RPMI8226 (cell line): ENCODE measurements around the gene ASIC1.
A peak's percentile ranks its signal among the peaks of the same experiment; 100 is the strongest.
"Not testable (repeated sequence)": the region's sequence is repeated elsewhere in the genome, so short reads cannot be mapped to it uniquely, and the experiment has no call there.

Experiments used
- DNase-seq: peaks from one replicate; pipeline ENCODE4 v3.0.0-alpha.2; 2015

Gene ASIC1

DNA sequence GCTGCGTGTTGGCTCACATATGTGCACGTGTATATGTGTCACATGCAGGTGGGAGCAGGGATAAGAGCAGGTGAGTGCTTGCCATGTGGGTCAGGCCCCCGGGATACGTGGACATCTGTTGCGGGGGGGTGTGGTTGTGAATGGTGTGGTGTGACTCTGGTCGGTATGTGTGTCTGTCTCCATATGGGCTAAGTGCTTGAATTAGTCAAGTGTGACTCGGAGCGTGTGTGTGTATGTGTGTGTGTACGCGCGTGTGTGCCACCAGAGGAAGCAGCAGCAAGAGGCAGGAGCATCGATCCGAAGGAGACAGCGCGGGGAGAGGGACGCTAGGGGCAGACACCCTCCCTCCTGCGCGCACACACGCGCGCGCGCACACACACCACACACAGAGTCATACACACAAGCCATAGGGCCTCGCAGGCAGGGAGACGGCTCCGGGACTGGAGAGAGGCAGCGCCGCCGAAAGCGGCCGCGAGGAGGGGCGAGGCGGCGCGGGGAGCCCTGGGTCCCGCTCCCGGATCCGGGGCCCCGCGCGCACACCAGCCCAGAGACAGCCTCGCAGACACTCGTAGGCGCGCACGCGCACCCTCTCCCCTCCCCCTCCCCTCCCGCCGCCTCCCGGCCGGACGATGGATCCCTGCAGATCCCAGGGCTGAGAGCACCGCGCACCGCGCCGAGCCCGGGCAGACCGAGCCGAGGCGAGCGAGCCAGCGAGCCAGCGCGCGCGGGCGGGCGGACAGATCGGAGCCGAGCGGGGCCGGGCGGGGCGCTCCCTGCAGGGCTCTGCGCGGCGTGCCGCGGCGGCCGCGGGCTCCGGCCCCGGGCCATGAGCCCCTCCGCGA is at the start of gene ASIC1:
Gene ASIC1 (plus strand): TSS at position 597 of the 842 bp plus-strand sequence. CDS start 1,171 bp downstream, outside the sequence.
- peak; percentile 49 for DNase-seq

DNA sequence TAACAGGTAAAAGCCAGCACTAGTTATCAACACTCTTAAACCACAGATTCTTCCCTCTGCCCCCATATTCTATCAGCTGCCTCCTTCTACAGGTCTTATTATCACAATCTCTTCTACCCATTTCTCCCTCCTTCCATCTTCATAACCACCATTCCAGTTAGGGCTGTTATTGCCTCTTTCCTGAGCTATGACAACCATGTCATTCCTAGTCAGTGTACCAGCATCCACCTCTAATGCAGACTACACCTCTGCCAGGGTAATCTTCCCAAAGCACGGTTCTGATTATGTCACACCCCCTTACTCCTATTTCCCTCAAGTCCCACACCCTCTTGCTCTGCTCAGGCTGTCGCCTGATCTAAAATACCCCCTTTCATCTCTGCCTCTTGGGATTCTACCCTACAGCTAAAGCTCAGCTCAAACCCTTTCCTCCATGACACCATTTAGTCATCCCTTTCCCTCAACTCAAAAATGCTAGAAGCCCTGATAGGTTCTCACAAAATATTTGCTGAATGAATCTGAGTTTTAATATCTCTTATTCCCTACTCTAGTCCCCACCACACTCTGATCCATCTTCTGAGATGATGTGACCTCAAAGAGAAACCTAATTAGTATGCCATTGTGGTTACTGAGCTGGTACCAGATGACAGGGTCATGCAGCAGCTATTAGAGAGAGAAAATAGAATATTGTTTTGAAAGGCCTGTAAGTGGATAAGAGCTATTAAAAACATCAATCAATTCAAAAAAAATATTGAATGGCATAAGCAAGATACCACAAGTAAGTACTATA is 43.8 kb upstream of the ASIC1 start:
- no peak for DNase-seq

DNA sequence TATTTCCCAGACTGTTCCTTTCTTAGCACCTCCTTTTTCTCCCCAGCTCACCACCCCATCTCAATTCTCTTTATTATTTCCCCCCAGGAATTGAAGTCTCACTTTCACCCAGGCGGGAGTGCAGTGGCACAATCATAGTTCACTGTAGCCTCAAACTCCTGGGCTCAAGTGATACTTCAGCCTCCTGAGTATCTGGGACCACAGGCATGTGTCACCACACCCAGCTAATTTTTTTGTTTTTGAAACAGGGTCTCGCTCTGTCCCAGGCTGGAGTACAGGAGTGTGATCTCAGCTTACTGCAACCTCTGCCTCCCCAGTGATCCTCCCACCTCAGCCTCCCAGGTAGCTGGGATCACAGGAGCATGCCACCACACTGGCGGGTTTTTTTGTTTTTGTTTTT is 43.1 kb upstream of the ASIC1 start:
- no peak for DNase-seq

DNA sequence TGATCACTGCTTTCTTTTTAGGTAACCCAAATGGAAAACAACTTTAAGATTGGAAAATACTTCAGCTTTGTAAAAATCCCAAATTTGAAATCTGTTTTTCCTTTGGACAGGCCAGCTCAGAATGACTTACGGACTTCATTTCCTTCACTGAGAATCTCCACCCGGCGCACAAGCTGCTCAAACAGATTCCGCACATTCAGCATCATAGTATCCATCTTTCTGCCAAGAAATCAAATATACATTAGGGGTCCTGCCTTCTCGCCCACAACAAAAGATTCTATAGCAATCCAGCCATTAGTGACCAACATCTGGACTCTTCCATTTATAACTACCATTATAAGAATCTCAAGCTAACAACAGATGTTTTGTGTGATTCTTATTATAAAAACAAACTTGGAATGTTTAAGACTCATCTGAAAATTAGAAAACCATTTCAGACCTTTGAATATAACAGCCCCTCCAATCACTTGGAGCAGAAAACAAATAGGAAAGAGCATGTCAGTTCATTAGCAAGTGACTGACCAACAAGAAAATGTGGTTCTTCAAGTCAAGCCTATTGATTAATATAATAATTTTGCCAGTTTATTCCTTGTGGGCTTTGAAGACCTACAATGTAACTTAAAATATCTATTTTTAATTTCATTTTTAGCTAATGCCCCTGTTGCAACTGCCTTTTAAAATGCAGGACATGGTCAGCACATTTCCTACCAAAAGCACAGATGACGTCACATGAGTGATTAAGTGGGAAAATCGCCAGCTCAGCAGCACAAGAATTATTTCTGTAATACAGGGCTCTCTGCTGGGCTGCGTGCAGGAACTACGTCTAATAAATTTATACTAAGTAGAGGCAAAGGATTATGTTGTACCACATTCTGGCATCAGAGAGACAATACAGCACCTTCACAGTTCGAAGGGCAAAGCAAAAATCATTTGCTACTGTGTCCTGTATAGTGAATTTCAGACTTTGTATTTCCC is 40.6 kb upstream of the ASIC1 start:
- DNase-seq = no peak

DNA sequence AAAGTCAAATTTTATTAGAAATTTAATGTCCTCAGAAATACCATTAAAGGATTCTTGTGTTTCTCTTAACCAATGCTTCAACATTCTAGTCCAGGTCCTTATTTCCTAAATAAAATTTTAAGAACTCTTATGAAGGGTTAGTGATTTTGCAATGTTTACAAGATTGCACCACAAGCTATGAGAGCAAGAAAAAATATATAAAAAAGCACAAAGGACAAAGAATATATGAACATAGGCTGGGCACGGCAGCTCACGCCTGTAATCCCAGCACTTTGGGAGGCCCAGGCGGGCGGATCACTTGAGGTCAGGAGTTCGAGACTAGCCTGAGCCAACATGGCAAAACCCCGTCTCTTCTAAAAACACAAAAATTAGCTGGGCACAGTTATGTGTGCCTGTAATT is 39.8 kb upstream of the ASIC1 start:
- no peak for DNase-seq

DNA sequence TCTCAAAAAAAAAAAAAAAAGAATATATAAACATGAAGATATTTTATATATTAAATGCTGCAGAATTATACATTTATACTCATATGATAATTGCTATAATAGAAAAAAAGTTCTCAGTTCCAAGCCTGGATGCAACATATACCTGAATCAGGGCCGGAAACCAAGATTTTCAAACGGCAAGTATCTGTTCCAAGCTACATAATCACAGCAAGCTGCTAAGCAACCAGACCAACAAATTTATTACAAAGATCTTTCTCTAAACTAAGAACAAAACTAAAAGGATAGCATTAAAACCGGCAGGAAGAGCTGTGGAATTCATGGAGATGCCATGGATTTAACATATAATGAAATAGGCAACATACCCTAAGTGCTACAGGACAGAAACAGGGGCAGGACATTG is 39.2 kb upstream of the ASIC1 start:
- DNase-seq = no peak

DNA sequence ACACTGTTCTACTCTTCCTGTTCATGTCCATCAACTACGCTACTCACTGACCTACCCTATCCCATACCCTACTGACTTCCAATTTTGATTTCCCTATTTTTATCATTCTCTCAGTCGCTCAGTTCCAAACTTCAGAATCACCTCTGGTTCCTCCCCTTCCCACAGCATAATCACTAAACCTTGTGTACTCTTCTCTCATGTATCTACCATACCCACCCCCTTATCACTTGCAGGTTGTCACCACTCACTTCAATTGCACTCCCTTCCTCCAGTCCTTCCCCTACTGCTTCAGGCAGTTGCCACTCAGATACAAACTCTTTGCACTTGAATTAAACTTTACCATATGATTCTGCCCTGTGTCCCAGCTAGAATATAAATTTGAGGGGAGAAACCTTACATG is 38.4 kb upstream of the ASIC1 start:
- no peak for DNase-seq

DNA sequence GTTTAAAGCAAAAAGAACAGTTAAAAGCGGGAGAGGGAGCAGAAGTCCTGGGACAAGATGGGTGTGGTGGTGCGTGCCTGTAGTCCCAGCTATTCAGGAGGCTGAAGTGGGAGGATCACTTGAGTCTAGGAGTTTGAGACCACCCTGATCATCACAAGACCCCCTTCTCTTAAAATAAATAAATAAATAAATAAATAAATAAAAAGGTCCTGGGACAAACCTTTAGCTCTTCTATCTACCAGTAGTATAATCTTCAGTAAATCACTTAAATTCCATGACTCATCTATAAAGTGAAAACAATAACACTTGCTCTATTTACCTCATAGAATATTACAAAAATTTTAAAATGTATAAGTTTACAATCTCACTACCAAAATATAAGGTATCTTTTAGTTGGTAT is 37.9 kb upstream of the ASIC1 start:
- no peak for DNase-seq

DNA sequence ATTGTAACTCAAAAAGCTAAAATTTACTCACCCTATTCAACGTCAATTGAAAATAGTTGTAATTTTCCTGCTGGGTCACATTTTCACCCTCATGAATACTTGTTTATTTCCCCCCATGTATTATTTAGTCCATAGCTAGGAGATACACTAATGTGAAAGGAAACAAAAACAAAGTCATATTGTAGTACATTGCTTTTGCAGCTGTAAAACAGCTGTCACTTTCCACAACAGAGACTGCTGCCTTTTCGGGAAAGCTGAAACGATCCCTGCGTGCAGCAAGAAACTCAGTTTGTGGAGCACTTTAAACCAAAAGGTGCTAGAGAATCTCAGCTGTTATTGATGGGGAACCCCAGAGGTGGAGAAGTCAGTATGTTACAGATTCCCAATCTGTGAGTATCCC is 36.4 kb upstream of the ASIC1 start:
- no peak for DNase-seq

DNA sequence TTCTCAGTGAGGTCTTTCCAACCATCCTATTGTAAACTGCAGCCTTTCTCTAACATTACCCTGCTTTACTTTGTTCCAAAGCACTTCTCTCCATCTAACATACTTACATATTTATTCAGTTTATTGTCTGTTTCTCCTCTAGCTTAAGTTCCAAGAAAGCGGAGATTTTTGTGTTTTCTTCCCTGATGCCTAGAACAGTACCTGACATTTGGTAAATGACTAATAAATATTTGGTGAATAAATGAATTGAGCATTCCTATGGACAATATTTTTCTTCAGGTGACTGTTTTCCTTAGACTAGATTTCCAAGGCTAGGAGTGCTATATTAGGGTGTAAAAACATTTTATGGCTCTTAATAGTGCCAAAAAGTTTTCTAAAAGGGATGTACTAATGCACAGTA is 34.5 kb upstream of the ASIC1 start:
- DNase-seq = no peak

DNA sequence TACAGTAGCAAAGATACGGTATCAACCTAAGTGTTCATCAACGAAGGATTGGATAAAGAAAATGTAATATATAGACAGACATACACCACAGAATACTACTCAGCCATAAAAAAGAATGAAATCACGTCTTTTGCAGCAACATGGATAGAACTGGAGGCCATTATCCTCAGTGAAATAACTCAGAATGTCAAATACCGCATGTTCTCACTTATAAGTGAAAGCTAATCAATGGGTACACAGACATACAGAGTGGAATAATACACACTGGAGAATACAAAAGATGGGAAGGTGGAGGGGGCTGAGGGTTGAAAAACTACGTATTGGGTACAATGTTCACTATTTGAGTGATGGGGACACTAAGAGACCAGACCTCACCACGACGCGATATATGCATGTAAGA is 33.2 kb upstream of the ASIC1 start:
- no peak for DNase-seq

DNA sequence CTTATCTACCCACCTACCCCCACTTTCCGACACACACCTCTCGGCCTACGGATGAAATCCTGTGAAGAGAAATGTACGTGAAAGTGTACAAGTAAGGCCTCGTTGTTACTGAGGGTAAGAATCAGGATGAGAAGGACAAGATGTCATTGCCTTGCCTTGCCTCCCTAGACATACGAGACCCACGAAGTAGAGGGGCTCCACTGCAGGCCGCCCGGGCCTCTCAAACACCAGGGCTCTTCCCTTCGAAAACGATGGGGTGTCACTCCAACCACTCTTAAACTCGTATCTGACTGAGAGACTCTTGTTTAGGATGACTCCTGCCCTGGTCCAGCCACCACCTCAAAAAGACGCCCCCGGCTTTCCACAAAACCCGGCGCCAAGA is 32.6 kb upstream of the ASIC1 start:
- no peak for DNase-seq

DNA sequence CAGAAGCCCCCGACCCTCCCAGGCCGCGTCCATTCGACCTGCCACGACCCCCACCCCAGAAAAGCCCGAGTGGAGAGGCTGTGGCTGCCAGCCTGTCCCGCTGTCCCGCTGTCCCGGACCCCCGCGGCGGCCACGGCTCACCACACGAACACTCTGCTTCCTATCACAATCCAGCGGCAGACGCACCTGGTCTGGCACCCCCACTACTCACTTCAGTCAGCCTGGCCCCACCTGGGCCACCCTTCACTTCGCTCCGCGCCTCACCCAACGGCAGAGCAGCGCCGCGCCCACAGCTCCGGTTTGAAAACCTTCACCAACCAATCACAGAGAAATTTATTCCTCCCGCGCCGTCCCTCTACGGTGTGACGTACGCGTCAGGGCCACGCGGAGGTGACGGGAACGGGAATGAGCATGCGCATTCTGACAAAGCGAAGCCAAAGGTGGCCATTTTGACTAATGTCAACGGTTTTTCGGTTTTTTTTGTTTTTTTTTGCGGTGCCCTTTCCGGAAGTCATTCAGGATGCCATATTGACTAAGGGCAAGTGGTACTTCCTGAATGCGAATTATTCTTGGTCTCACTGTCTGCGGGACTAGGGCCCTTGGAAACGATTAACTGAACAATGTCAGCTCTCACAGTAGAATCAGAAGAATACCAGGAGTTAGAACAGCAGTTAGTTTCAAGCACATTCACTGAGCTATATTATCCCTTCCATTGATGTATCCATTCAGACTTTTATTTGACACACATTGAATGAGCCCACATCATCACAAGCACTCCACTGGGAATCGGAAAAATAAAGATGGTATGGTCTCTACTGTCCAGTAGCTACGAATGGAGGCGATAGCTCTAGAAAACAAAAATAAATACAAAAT is 32.0 kb upstream of the ASIC1 start, which contains the start of gene RACGAP1:
Gene RACGAP1 (minus strand): TSS at position 308 of the 873 bp plus-strand sequence. CDS start 8,779 bp downstream, outside the sequence.
- peak; percentile 99 for DNase-seq

DNA sequence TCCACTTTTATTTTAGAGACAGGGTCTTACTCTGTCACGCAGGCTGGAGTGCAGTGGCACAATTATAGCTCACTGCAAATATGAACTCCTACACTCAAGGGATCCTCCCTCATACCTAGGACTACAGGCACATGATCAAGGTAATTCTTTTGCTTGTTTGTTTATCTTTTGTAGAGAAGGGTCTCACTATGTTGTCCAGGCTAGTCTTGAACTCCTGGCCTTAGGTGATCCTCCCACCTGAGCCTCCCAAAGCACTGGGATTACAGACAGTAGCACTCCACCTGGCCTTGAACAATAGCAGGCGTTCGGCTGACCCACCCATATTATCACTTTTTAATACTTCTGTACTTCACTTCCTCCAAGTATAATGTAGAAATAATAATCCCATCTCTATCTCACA is 30.7 kb upstream of the ASIC1 start:
- DNase-seq = no peak

DNA sequence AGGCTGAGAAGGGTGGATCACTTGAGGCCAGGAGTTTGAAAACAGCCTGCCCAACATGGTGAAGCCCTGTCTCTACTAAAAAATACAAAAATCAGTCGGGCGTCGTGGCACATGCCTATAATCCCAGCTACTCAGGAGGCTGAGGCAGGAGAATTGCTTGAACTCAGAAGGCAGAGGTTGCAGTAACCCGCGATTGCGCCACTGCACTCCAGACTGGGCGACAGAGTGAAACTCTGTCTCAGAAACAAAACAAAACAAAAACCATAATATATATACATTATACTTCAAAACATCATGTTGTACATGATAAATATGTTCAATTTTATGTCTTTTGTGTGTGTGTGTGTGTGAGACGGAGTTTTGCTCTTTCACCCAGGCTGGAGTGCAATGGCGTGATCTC is 26.9 kb upstream of the ASIC1 start:
- not testable (repeated sequence) for DNase-seq

DNA sequence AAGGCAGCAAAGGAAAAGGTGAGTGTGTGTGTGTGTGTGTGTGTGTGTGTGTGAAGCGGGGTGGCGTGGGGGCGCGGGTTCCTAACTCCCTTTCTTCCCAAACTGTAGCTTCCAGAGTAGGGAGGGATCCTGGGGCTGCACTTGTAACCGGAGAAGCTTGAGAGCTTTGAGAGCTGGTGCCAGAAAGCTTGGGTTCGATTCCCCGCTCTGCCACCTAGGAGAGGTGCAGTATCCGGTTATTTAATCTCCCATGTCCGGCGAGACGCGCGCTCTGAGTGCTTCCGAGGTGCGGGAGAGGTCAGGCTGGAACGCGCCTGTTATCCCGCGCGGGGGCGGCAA is 24.9 kb upstream of the ASIC1 start:
- no peak for DNase-seq

DNA sequence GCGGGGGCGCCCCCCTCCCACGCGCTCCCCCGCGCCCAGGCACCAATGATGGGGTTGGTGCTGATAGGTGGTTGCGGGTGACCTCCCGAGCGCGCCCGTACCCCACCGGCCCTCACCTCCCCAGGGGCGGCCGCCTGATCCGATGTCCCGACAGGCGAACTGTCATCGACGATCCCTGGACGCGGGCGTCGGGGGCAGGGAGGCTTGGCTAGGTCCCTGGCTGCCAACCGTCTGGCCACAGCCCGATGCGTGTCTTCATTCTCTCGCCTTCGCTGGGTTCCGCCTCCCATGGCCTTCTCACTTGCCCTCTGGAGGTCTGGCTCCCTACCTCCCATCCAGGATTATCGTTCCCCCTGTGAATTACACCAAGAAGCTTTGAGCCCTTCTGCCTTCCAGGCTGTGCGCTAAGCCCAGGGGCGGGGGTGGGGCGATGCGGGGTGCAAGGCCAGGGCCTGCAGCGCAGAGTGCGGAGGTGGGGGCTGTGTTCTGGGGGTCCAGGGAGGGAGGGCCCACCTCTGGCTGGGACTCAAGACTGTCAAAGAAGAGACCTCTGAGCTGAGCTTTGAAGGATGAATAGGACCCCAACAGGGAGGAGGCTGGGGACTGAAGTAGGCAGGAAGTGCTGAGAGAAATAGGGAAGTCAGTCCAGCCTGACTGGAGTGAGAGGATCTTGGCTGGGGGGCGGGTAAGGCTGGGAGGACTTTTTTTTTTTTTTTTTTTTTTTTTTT is 24.4 kb upstream of the ASIC1 start:
- DNase-seq = no peak

DNA sequence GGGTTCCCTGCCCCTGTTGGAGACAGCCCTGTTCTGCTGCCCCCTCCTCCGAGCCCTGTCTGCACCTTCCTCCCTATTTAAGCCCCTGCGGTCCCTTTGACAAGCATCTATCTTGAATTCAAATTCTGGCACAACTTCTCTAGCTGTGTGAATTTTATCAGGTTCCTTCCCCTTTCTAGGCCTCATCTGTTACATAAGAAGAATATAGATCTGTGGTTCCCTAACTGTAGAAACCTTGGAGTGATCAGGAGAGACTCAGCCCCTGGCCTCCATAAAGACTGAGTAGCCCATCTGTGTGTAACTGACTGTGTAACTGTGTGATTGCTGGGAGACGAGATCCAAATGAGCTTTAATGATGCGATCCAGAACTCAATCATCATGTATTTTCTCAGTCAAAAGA is 19.1 kb upstream of the ASIC1 start:
- no peak for DNase-seq

DNA sequence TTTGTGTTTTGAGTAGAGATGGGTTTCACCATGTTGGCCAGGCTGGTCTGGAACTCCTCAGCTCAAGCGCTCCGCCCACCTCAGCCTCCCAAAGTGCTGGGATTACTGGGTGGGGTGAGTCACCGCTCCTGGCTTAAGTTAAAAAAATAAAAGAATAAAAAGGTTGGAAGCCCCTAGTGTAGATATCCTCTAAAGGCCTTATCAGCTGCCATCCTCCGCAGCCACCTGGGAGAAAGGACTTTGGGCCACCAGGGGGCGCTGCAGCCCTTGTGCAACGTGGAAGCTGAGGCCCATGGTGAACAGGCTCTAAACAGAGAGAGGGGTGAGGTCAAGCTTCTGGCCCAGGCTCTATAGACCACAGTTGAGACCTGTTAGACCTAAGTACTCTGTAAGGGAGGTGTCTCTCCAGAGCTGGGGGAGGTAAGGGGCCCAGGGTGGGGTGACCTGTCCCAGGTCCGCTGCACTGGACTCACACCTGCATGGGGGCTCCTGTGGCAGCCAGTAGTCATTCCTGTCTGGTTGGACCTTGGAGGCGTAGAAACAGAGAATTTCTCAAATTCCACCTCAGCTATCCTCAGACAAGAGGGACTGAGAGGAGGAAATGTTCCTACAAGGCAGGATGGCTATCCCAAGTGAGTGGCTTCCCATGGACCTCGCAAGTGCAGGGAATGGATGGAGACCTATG is 18.1 kb upstream of the ASIC1 start:
- DNase-seq = peak; percentile 86

DNA sequence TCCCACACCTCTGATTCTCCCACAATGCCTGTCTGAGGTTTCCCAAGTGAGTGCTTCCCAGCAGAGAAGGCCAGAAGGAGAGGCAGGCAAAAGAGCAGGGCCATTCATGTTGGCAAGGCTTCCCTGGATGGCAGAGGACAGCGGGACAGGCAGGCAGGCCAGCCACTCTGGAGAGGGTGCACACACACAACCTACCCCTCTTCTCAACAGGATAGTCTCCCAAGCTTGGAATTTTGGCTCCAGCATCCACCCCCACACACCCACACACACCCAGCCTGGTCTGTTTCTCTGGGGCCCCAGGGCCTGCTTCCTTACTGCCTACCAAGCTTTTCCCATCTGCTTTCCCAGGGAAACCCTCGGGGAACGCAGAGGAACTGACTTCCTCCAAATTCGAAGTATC is 16.7 kb upstream of the ASIC1 start:
- no peak for DNase-seq
